HG02588 (cell line): Measurements from ENCODE around the gene MORN4.
"Not testable (repeated sequence)": the region's sequence is repeated elsewhere in the genome, so short reads cannot be mapped to it uniquely, and the experiment has no call there.

Source experiments
- ATAC-seq: cut with Tn5 transposase; IDR thresholded peaks from one replicate; pipeline ENCODE4 v1.9.1; 2021; ENCODE audit warnings: mild to moderate bottlenecking, moderate library complexity; ENCODE audit not compliant: unreplicated experiment

The MORN4 gene

GRCh38 chr10:97642471-97643159 is 9.3 kb upstream of the MORN4 start:
- ATAC-seq, result not testable (repeated sequence)

- peak; percentile 30 for ATAC-seq
Measured at GRCh38 chr10:97640868-97641811, 7.8 kb upstream of the MORN4 start.

GRCh38 chr10:97640174-97640867 is 7.0 kb upstream of the MORN4 start, which contains the start of gene PI4K2A:
Gene PI4K2A, plus strand, starts transcription at chr10:97640671. Its CDS starts 72 bp downstream, at chr10:97640743.
- ATAC-seq, result peak; percentile 98

GRCh38 chr10:97639090-97639489 is 5.8 kb upstream of the MORN4 start:
- ATAC-seq, result not testable (repeated sequence)

GRCh38 chr10:97635577-97635976 is 2.3 kb upstream of the MORN4 start:
- ATAC-seq, result no peak

GRCh38 chr10:97633921-97634320 is 621 bp upstream of the MORN4 start:
- ATAC-seq, result no peak

- no peak for ATAC-seq
Measured at GRCh38 chr10:97631098-97631497, 2.2 kb downstream of the MORN4 start.

GRCh38 chr10:97629289-97629688 is 4.0 kb downstream of the MORN4 start:
- no peak for ATAC-seq

GRCh38 chr10:97628228-97628627 is 5.1 kb downstream of the MORN4 start:
- ATAC-seq, result no peak

GRCh38 chr10:97627731-97628130 is 5.6 kb downstream of the MORN4 start:
- ATAC-seq, result no peak

GRCh38 chr10:97623277-97623676 is 10.0 kb downstream of the MORN4 start:
- no peak for ATAC-seq

GRCh38 chr10:97618733-97619132 is 14.6 kb downstream of the MORN4 start:
- ATAC-seq, result no peak

GRCh38 chr10:97618285-97618684 is 15.0 kb downstream of the MORN4 start:
- ATAC-seq, result no peak

- no peak for ATAC-seq
Measured at GRCh38 chr10:97612386-97612785, 20.9 kb downstream of the MORN4 start.

- no peak for ATAC-seq
Measured at GRCh38 chr10:97611473-97611872, 21.8 kb downstream of the MORN4 start.

- no peak for ATAC-seq
Measured at GRCh38 chr10:97608991-97609561, 24.2 kb downstream of the MORN4 start.

GRCh38 chr10:97607095-97607636 is 26.1 kb downstream of the MORN4 start:
- ATAC-seq, result no peak

GRCh38 chr10:97601268-97602215 is 31.8 kb downstream of the MORN4 start:
- no peak for ATAC-seq

GRCh38 chr10:97600616-97601015 is 32.7 kb downstream of the MORN4 start:
- ATAC-seq, result no peak

GRCh38 chr10:97599272-97599619 is 34.1 kb downstream of the MORN4 start:
- no peak for ATAC-seq
